Activated CD4-positive, CD25-positive, alpha-beta regulatory T cell treated with anti-CD3 and anti-CD28 coated beads, Interleukin-2, amount 50 U/mL, for 16 hours (primary cell): Measurements from ENCODE around the gene FADS1.

ENCODE experiments used
- DNase-seq: peaks from one replicate; pipeline ENCODE4 v3.0.0-alpha.2; 2020; ENCODE audit warnings: low read depth, low spot score

The FADS1 gene

DNA sequence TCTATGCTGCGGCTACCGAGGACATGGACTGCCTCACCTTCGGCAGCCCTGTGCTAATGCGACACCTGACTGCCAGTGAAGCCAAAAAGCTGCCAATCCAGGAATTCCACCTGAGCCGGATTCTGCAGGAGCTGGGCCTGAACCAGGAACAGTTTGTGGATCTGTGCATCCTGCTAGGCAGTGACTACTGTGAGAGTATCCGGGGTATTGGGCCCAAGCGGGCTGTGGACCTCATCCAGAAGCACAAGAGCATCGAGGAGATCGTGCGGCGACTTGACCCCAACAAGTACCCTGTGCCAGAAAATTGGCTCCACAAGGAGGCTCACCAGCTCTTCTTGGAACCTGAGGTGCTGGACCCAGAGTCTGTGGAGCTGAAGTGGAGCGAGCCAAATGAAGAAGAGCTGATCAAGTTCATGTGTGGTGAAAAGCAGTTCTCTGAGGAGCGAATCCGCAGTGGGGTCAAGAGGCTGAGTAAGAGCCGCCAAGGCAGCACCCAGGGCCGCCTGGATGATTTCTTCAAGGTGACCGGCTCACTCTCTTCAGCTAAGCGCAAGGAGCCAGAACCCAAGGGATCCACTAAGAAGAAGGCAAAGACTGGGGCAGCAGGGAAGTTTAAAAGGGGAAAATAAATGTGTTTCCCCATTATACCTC lies 20.8 kb downstream of the FADS1 start:
- DNase-seq: no peak

DNA sequence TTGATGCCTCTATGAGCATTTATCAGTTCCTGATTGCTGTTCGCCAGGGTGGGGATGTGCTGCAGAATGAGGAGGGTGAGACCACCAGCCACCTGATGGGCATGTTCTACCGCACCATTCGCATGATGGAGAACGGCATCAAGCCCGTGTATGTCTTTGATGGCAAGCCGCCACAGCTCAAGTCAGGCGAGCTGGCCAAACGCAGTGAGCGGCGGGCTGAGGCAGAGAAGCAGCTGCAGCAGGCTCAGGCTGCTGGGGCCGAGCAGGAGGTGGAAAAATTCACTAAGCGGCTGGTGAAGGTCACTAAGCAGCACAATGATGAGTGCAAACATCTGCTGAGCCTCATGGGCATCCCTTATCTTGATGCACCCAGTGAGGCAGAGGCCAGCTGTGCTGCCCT lies 21.3 kb downstream of the FADS1 start:
- no peak for DNase-seq

DNA sequence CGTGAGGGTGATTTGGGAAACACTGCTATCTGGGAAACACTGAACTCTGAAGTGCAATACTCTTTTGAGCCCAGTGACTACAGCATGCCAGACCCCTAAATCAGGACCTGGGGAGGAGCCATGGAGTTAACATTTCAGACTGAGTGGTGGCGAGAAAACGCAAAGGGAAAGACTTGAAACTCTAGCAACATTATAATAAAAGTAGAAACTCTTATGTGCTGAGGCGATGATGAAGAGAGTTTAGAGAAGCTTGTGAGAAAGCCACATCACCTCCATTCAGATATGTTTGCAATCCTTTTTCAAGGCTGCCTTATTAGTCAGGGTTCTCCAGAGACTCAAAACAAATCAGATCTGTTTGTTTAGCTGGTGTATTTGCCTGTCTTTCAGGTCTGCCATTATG lies 22.2 kb downstream of the FADS1 start:
- DNase-seq: no peak

DNA sequence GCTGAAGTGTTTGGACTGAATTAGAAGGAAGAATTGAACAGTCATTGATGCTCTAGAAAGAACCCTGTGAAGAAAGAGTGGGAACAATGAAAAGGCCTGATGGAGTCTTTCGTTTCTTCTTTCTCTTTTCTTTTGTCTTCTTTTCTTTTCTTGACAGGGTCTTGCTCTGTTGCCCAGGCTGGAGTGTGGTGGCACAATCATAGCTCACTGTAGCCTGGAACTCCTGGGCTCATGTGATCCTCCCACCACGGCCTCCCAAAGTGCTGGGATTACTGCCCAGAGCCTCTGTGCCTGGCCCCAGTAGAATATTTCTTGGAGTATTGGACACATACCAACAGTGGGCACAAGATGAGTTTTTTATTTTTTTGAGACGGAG lies 23.0 kb downstream of the FADS1 start:
- DNase-seq: no peak

DNA sequence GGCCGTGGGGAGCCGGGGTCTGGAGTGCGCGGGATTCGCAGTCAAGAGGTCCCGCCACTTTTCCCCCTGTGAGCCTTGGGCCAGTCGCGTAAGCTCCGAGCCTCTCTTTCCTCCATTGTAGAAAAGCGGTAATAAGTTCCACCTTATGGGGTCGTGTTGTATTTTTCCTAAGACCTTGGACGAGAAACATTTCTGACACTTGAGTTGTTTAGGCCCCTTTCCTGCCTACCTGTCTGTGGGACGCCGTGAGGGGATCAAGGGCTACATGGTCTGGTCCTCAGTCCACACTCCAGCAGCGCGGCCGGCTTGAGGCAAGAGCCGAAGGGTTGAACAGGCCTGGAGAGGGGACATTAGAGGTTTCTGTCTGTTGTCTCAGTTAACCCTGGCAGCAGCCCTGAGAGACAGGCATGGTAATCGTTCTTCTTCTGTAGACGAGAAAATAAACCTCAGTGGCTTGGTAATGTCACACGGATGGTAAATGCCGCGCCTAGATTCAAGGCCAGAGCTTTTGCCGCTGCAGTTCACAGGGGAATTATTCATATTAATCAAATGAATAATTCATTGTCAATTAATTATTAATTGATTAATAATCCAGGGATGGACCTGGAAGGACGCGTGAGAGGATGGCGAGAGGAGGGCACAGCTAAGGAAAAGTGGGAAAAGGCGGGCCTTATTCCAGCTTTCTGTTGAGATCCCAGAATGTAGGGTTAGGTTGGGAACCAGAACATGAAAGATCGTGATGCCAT lies 23.5 kb downstream of the FADS1 start:
- no peak for DNase-seq

DNA sequence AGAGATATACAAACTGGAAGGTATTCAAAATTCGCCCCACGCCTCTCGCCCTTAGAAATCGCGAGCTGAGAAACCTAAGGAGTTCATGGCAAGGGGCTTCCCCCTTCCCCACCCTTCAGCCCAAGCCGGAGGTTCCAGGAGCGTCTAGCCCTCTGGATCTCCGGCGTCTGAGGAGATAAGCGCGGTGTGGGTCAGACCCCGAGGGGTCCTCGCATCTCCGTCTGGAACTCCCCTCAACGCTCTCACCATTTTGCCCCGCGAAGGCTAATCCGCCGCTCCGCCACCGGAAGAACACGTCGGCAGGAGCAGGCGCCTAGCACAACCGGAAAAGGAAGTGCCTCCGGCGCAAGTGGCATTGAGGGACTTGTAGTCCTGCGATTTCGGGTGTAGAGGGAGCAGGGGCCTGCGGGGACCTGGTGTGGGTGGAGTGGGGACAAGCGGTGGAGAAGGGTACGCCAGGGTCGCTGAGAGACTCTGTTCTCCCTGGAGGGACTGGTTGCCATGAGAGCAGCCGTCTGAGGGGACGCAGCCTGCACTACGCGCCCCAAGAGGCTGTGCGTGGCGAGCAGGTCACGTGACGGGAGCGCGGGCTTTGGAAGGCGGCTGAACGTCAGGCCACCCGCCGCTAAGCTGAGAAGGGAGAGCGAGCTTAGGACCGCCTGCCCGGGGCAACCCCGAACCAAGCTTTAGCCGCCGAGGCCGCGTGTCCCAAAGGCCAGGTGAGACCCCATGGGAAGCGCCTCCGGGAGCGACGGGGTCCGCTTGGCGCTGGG lies 24.3 kb downstream of the FADS1 start, which contains the start of the genes FEN1 and TMEM258:
Gene FEN1, plus strand, starts transcription at position 602 of the 773 bp plus-strand sequence. CDS start 2,451 bp downstream, outside the sequence.
Gene TMEM258, minus strand, starts transcription at position 290 of the 773 bp plus-strand sequence. Its CDS starts 41 bp downstream, at position 249.
- DNase-seq: peak; percentile 72

DNA sequence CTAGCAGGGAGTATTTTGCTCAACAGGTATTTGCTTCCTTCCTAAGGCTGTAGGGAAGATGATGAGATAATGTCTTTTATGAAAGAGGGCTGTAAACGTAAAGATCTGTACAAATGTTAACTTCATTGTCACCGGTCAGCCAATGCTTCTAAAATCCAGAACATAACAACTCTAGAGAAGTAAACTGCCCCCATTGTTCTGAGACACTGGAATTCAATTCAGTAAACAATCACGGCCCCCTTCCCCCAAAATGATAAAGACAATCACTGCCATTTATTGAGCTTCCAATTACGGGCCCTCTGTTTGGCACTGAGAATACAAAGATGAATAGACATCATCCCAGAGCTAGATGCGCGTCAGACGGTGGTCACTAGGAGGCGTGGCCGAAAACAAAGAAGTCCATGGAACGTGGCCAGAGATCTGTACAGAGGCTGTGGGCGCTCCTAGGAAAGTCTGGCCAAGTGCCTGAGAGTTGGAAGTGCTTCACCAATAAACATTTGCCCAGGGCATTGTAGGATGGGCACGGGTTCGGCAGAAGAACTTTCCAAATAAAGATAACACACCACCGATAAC lies 25.0 kb downstream of the FADS1 start:
- DNase-seq: no peak

DNA sequence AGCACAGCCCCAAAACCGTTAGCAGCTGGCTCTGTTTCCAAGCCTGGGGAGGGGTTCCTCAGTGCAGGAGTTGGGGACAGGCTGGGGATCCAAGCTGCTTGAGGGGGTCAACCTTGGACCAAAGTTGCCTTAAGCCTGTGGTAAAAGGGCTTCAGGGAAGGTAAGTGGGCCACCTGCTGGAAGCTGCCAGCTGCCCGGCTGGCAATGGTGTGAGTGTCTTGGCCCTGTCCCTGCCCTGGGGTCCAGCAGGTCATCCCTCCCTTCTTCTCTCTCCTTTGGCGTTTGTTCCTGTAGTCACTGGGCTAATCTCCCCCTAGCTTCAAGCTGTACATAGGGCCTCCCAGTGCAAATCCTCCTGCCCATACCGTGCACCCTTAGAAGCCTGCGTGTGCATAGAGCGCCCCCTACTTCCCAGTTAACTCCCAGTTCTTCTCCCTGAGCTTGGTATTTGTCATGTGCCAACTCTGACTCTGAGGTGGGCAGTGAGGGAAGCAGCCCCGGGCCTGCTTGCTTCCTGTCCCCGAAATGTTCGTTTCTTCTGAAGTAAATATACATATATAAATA lies 28.8 kb downstream of the FADS1 start:
- DNase-seq: no peak

DNA sequence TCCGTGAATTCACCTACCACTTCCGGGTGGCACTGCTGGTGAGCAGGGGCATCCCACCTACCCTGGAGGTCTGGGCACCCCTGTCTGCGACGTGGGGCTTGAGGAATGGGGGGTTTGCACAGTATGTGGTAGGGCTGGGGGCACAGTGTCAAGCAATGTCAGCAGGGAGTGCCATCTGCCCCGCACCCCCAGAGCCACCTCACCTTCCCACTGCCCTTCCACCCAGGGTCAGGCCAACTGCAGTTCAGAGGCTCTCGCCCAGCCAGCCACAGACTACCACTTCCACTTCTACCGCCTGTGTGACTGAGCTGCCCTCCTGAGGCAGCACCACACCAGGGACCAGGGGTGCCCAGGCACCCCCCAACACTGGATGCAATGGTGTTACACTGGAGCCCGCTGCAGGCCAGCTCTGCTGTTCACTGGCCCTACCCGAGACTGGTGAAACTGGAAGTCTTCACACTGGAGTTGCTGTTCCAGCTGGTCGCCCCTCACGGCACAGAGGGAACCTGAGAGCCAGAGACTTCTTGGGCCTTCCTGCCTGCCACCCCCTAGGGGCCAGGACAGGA lies 30.9 kb downstream of the FADS1 start:
- no peak for DNase-seq

DNA sequence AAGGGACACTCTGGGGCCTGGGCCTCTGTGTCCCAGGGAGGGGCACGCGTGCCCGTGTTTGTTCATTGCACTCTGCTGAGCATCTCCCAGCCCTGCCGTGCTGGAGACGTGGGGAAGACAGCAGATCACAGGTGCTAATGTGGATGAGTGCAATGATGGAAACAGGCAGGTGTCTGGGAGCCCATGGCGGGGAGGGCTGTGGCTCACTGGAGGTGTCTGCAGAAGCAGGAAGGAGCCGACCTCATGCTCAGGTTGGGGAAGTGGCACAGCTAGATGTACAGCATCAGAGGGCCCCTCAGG lies 32.3 kb downstream of the FADS1 start:
- DNase-seq: no peak

DNA sequence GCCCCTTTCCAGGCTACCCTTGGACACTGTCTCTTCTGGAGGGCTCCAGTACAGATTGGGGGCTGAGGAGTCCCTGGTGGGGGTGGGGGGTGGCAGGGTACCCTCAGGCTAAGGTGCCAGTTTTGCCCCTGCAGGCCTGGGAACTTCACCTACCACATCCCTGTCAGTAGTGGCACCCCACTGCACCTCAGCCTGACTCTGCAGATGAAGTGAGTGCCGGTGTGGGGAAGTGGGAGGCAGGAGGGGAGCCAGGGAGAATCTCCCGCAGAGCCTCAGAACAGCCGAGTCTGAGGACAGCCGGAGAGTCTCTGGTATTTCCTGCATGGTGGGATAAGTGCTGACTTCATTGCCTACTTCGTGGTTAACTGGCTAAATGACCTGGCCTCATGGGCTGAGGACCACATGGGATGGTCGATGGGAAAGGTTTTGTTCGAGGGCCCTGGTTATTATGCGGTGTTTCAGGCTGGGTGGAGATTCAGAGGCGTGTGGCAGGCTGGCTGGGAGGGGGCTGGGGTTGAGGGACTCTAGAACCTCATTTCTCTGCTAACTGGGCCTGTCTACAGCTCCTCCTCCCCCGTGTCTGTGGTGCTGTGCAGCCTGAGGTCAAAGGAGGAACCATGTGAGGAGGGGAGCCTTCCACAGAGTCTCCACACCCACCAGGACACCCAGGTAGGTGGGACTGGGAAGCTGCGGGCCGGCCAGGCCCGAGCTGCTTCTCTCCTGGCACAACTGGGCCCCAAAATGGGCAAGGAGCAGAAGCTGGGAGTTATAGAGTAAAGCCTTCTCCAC lies 32.9 kb downstream of the FADS1 start:
- DNase-seq: no peak

DNA sequence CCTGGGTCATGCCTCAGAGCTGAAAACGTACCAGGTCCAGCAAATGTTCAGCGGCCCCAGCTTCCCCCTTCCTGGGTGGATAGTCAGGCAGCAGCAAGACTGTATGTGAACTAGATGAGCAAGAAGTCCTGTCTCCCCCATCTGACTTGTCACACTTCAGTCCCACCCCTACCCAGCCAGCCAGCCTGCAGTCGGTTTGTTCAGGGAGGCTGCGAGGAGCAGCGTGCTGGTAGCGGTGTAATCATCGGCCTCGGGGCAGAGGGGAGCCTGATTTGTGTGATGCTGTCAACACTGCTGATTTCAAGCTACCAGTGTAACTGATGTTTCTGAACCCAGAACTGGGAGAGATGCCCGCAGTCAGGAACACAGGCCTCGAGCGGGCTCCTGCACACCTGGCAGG lies 34.0 kb downstream of the FADS1 start:
- DNase-seq: no peak

DNA sequence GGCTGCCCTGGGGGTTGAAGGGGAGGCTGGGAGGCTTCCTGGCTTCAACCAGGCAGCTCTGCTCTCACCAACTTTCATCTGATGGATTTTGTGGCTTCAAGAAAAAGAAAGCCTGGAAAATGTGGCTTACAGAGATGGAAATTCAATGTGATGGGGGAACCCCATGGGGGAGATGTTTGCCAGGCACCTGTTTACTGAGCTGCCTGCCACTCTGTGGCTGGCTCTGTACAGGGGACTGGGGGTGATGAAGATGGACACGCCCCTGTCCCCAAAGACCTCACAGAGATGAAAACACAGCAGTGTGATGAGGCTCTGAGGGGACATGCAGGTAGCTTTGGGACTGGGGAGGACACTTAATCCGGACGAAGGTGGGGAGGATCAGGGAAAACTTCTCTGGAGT lies 34.5 kb downstream of the FADS1 start:
- DNase-seq: no peak

DNA sequence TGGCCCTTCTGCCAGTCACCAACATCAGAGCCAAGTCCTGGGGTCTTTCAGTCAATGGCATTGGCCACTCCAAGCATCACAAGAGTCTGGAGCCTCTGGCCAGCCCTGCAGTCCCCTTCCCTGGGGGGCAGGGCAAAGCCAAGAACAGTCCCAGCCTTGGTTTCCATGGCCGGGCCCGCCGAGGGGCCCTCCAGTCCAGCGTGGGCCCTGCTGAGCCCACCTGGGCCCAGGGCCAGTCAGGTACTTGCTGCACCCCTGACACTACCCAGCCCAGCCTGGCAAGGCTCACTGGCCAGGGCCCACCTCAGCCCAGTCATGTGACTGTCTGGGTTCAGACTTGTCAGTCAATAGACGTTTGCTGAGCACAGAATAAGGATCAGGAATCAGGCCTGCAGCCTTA lies 35.2 kb downstream of the FADS1 start:
- DNase-seq: no peak

DNA sequence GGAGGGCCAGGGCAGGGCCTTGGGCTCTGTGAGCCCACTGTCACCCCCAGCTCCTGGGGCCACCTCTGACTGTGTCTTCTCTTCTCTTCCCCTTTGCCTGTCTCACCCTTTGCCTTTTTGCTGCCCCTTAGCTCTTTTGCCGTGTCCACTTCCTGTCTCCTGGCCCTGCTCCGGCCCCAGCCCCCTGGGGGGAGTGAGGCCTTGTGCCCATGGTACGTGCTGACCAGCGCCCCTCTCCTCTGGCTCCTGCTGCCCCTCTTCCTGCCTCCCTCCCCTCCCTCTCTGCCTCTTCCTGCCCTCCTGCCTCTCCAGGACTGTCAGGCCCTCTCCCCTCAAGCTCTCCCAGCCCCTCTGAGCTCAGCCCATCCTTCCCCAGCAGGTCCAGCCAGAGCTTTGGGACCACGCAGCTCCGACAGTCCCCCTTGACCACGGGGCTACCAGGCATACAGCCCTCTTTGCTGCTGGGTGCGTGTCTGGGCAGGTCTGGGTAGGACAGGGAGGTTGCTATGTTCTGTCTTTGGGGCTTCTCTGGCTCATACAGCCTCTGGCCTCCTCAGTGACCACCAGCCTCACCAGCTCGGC lies 36.1 kb downstream of the FADS1 start:
- DNase-seq: no peak

DNA sequence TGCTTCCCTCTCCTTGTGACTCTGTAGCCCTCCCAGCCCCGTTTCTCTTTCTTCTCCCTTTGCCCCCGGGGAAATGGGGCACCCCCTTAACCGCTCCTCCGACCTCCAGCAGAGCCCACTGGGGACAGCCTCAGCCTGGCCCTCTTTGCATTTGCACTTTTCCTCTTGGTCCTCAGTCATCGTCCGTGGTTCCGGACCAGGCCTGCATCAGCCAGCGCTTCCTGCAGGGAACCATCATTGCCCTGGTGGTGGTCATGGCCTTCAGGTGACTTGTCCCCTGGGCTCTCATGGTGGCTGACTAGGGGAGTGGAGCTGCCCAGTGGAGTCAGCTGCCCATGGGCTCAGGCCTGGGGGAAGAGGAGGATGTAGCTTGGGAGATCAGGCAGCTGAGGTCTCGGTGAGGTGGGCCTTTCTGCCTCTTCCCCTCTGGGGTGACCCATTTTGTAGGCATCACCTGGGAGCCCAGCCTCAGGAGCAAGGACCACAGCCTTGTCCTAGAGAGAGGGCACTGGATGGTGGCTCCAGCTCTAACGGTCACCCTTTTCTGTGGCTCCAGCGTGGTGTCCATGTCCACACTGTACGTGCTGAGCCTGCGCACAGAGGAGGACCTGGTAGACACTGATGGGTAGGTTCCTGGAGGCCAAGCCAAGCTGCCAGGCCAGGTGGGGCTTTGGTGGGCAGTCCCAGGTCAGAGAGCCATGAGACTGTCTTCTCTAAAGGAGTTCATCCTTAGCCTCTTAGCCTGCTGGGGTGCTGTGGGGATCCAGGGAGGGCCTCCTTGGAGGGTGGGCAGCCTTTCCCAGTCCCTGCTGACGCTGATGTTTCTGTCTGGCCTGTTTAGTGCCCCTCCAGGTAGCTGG lies 36.9 kb downstream of the FADS1 start:
- no peak for DNase-seq

DNA sequence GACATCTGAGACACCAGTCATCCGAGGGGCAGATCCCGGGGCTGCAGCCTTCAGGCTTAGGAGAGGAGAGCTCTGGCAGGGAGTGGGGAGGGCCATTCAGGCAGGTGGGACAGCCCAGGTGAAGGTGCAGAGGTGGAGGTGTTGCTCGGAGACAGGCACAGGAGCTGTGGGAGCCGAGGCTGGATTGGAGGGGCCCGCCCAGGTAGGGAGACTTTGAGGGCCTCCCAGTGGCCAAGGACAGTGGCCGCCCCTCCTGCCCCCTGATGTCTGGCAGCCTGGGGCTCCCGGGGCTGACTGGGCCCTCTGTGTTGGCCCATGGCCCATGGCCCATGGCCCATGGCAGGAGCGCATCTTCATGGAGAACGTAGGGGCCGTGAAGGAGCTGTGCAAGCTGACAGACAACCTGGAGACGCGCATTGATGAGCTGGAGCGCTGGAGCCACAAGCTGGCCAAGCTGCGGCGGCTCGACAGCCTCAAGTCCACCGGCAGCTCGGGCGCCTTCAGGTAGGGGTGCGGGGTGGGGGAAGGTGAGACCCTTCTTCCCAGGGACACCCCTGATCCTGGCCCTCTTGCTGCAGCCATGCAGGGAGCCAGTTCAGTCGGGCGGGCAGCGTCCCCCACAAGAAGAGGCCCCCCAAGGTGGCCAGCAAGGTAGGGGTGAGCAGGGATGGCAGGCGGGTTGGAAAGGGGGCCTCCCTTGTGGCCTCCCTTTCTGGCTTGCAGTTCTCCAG lies 37.7 kb downstream of the FADS1 start:
- DNase-seq: no peak

DNA sequence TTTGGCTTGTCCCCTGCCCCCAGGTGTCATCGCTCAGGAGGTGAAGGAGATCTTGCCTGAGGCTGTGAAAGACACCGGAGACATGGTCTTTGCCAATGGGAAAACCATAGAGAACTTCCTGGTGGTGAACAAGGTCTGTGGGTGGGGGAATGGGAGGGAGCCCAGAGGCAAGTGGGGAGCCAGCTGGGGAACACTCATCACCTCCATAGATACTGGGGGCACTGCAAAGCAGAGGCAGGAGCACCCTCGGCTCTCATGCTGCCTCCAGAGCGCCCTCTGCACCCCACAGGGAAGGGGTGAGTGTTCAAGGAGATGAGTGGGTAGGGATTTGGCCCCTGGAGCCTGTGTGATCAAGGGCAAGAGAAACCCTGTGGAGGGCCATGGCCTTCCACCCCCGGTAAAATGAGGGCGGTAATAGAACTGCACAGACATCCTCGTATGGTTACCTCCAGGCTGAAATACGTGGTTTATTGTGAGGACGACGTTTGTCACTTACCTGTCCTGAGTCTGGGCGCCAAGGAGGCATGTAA lies 38.4 kb downstream of the FADS1 start:
- DNase-seq: no peak
